ENCODE measurements around the gene GATC.
"Not testable (repeated sequence)": the region's sequence is repeated elsewhere in the genome, so short reads cannot be mapped to it uniquely, and the experiment has no call there.

DNA sequence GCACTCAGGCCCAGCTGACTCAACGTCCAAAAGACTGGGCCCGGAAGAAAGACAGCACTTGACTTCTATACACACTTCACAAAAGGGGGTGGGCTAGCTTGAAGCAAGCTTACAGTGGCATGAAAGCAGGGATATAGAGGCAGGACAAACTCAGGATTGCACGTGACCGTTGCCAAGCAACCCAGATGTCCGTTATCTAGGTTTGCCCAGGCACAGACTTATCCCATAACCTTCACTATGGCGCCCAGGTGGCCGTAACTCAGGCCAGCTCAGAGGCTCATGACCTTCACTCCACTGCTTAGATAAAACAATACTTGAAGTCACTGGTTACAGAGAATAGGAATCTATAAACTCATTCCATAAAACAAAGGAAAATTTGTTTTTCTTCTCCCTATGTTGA is 41.3 kb downstream of the GATC start:
- TF ChIP-seq, protein P1, sequence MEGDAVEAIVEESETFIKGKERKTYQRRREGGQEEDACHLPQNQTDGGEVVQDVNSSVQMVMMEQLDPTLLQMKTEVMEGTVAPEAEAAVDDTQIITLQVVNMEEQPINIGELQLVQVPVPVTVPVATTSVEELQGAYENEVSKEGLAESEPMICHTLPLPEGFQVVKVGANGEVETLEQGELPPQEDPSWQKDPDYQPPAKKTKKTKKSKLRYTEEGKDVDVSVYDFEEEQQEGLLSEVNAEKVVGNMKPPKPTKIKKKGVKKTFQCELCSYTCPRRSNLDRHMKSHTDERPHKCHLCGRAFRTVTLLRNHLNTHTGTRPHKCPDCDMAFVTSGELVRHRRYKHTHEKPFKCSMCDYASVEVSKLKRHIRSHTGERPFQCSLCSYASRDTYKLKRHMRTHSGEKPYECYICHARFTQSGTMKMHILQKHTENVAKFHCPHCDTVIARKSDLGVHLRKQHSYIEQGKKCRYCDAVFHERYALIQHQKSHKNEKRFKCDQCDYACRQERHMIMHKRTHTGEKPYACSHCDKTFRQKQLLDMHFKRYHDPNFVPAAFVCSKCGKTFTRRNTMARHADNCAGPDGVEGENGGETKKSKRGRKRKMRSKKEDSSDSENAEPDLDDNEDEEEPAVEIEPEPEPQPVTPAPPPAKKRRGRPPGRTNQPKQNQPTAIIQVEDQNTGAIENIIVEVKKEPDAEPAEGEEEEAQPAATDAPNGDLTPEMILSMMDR (IDR thresholded peaks at IDR 0.05; ENCODE audit: low read depth, low read length), result not testable (repeated sequence)
- not testable (repeated sequence) for TF ChIP-seq EZH2phosphoT487 (IDR thresholded peaks at IDR 0.05; ENCODE audit: low read depth)
